SH-SY5Y (cell line): ENCODE data around the gene OAS1.

ENCODE experiments used
- GATA2 ChIP-seq: IDR thresholded peaks from 2 replicates; pipeline ENCODE4 v1.6.1; 2011; ENCODE audit warnings: mild to moderate bottlenecking, low read depth, low read length
- GATA3 ChIP-seq: IDR thresholded peaks from 2 replicates; pipeline ENCODE4 v1.6.1; 2011; ENCODE audit warnings: low read depth, mild to moderate bottlenecking, low read length, moderate library complexity

- TF ChIP-seq GATA2 (no peak), GATA3 (no peak)
These were observed 61.1 kb downstream of the OAS1 start for GRCh38 chr12:112967858-112968257.
